Measurements from ENCODE around the gene DLGAP4.
"Not testable (repeated sequence)": the region's sequence is repeated elsewhere in the genome, so short reads cannot be mapped to it uniquely, and the experiment has no call there.

The DLGAP4 gene

GRCh38 chr20:36543184-36544133 lies 237.3 kb downstream of the DLGAP4 start:
- DNase-seq = no peak

GRCh38 chr20:36544134-36545018 lies 238.2 kb downstream of the DLGAP4 start:
- DNase-seq = no peak

GRCh38 chr20:36546111-36546736 lies 240.1 kb downstream of the DLGAP4 start:
- DNase-seq = no peak

- DNase-seq = no peak
Measured at GRCh38 chr20:36547186-36548005, 241.3 kb downstream of the DLGAP4 start.

- DNase-seq = no peak
Measured at GRCh38 chr20:36548006-36548315, 241.8 kb downstream of the DLGAP4 start.

GRCh38 chr20:36548704-36549627 lies 242.8 kb downstream of the DLGAP4 start:
- DNase-seq = no peak

GRCh38 chr20:36549628-36549941 lies 243.4 kb downstream of the DLGAP4 start:
- DNase-seq = no peak

- no peak for DNase-seq
Measured at GRCh38 chr20:36549942-36550789, 244.0 kb downstream of the DLGAP4 start.

- no peak for DNase-seq
Measured at GRCh38 chr20:36550790-36551299, 244.7 kb downstream of the DLGAP4 start.

GRCh38 chr20:36555248-36555647 lies 249.1 kb downstream of the DLGAP4 start:
- no peak for DNase-seq

GRCh38 chr20:36562724-36563123 lies 256.6 kb downstream of the DLGAP4 start:
- DNase-seq = no peak

- DNase-seq = no peak
Measured at GRCh38 chr20:36563374-36563773, 257.2 kb downstream of the DLGAP4 start.

GRCh38 chr20:36564078-36564725 lies 258.1 kb downstream of the DLGAP4 start:
- not testable (repeated sequence) for DNase-seq

- not testable (repeated sequence) for DNase-seq
Measured at GRCh38 chr20:36564726-36565121, 258.6 kb downstream of the DLGAP4 start.

- no peak for DNase-seq
Measured at GRCh38 chr20:36565520-36565919, 259.4 kb downstream of the DLGAP4 start.

GRCh38 chr20:36569847-36570429 lies 263.8 kb downstream of the DLGAP4 start:
- no peak for DNase-seq

GRCh38 chr20:36571564-36572504 lies 265.7 kb downstream of the DLGAP4 start:
- DNase-seq = no peak

GRCh38 chr20:36572701-36573102 lies 266.6 kb downstream of the DLGAP4 start:
- DNase-seq = no peak
